SH-SY5Y (cell line): Measurements from ENCODE around the gene EMX2.

Experiments
- GATA2 ChIP-seq: IDR thresholded peaks from 2 replicates; pipeline ENCODE4 v1.6.1; 2011; ENCODE audit warnings: mild to moderate bottlenecking, low read depth, low read length
- GATA3 ChIP-seq: IDR thresholded peaks from 2 replicates; pipeline ENCODE4 v1.6.1; 2011; ENCODE audit warnings: low read depth, mild to moderate bottlenecking, low read length, moderate library complexity

GRCh38 chr10:117539903-117540639 lies 2.5 kb upstream of the EMX2 start:
- TF ChIP-seq GATA2 (no peak), GATA3 (no peak)
